ENCODE measurements around the gene MPZL2. TPM values are rescaled to one million over a fixed set of nuclear protein-coding genes. Genes with fewer than 3 reads are reported as not detected.

MPZL2 gene
- total and polyA plus RNA-seq, 8 donors = 52.0 to 117 (median 72.6) TPM

- H3K4me1 ChIP-seq = peaks cover 2 to 19% of the 10 kb centered on the region in 2 donors
- ATAC-seq (no peak), DNase-seq (no peak)
- intact Hi-C loops (cut with DNase I) = no loop called here
- H3K27ac ChIP-seq = no peak overlapping the region
- no peak for TF ChIP-seq CTCF (IDR thresholded peaks at IDR 0.05)
- no peak overlapping the region for H3K4me3 ChIP-seq
- H3K27me3 ChIP-seq = no peaks in the 10 kb centered on the region
- H3K36me3 ChIP-seq = peaks cover 0 to 26% of the 10 kb centered on the region in 2 donors
- peaks cover 0 to 2% of the 10 kb centered on the region in 2 donors for H3K9me3 ChIP-seq
These were observed 5.0 kb downstream of the MPZL2 start for GRCh38 chr11:118259138-118259537.

- TF ChIP-seq CTCF (IDR thresholded peaks at IDR 0.05) = no peak
- Histone ChIP-seq H3K4me1 (peaks cover 2 to 12% of the 10 kb centered on the region in 2 donors), H3K4me3 (no peak overlapping the region), H3K27me3 (no peaks in the 10 kb centered on the region), H3K36me3 (peaks cover 0 to 26% of the 10 kb centered on the region in 2 donors), H3K9me3 (peaks cover 0 to 2% of the 10 kb centered on the region in 2 donors), H3K27ac (no peak overlapping the region)
- intact Hi-C loops (cut with DNase I) = no loop called here
- ATAC-seq (no peak), DNase-seq (no peak)
These were observed 5.7 kb downstream of the MPZL2 start for GRCh38 chr11:118258410-118258809.

- H3K27ac ChIP-seq = peak overlapping the region; percentile 89 to 93
- H3K4me3 ChIP-seq = peak overlapping the region; percentile 50 to 55
- H3K9me3 ChIP-seq = no peaks in the 10 kb centered on the region
- ATAC-seq = peak; percentile 5
- no peak for TF ChIP-seq CTCF (IDR thresholded peaks at IDR 0.05)
- peaks cover 0 to 40% of the 10 kb centered on the region in 2 donors for H3K4me1 ChIP-seq
- no peaks in the 10 kb centered on the region for H3K27me3 ChIP-seq
- no peak for DNase-seq
- H3K36me3 ChIP-seq = peaks cover 0 to 15% of the 10 kb centered on the region in 2 donors
- intact Hi-C loops (cut with DNase I) = no loop called here
These were observed 11.4 kb downstream of the MPZL2 start for GRCh38 chr11:118252688-118253087.

GRCh38 chr11:118251858-118252652 is 12.0 kb downstream of the MPZL2 start, which contains the start of gene MPZL3:
TSS of gene MPZL3 (minus strand) at chr11:118252365. CDS start at chr11:118252294, 71 bp downstream.
- no peaks in the 10 kb centered on the region for H3K9me3 ChIP-seq
- H3K4me3 ChIP-seq = peak within 1 kb of the TSS; percentile 50 to 55
- H3K27ac ChIP-seq = peak within 1 kb of the TSS; percentile 89 to 93
- ATAC-seq (peak; percentile 80), DNase-seq (peak; percentile 84 to 92 (median 88))
- TF ChIP-seq CTCF (IDR thresholded peaks at IDR 0.05) = no peak
- peaks cover 0 to 13% of the 10 kb centered on the region in 2 donors for H3K36me3 ChIP-seq
- no peaks in the 10 kb centered on the region for H3K27me3 ChIP-seq
- H3K4me1 ChIP-seq = peaks cover under 1 to 43% of the 10 kb centered on the region in 2 donors
- intact Hi-C loops (cut with DNase I) = no loop called here

- DNase-seq = no peak
- peak; percentile 72 for ATAC-seq
- intact Hi-C loops (cut with DNase I) = no loop called here
- Histone ChIP-seq H3K4me1 (peaks cover 14 to 78% of the 10 kb centered on the region in 2 donors), H3K36me3 (no peaks in the 10 kb centered on the region), H3K9me3 (no peaks in the 10 kb centered on the region), H3K27me3 (no peaks in the 10 kb centered on the region), H3K4me3 (no peak overlapping the region), H3K27ac (peak overlapping the region; percentile 45 to 69)
- no peak for TF ChIP-seq CTCF (IDR thresholded peaks at IDR 0.05)
These were observed 17.1 kb downstream of the MPZL2 start for GRCh38 chr11:118247041-118247440.

All from left lung (tissue), 10 donors.